ENCODE data around the gene CYP1A1.

CYP1A1 gene

DNA sequence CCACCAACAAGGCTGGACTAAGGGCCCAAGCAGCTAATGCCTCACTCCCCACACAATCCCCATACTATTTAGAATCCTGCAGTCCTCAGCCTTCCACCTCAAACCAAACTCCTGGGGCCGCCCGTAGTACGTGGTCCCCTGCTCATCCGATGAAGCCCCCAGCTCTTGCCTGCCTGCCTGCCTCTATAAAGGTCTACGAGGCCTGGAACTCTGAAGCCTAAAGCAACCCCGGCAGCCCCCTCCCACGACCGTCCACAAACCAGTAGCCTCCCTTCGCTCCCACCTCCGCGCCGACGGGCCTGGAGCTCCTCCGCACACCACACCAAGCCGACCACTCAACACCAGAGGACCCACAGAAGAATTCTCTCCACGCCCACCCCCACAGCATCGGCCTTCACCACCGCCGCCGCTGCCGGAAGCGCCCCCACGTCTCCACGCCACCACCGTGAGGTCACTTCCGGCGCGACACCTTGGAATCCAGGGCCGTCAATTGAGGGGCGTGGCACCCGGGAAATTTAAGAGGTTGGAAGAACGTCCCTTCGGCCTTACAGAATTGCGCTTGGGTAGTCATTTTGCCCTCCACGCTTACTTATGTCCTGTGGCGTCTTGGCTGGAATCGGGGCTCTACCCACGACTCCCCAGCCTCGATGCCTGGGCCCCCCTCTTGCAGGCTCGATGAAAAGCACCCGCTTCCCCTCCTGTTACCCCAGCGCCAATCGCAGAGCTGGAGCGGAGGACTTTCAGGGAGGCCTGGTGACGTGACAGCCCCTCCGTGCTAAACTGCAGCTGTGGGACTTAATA is 29.5 kb downstream of the CYP1A1 start, which contains the start of gene EDC3:
TSS of gene EDC3 (minus strand) at position 428 of the 801 bp plus-strand sequence. CDS start 20,900 bp downstream, outside the sequence.
- peak; percentile 69 to 73 for DNase-seq (ENCODE audit: low read depth in 2 of 2)

- no peak for DNase-seq (ENCODE audit: low read depth in 2 of 2)
Measured at GRCh38 chr15:74692327-74692726, 33.0 kb downstream of the CYP1A1 start.

- DNase-seq (ENCODE audit: low read depth in 2 of 2): no peak
Measured at GRCh38 chr15:74683758-74684157, 41.6 kb downstream of the CYP1A1 start.

- no peak for DNase-seq (ENCODE audit: low read depth in 2 of 2)
Measured at GRCh38 chr15:74682954-74683353, 42.4 kb downstream of the CYP1A1 start.

DNA sequence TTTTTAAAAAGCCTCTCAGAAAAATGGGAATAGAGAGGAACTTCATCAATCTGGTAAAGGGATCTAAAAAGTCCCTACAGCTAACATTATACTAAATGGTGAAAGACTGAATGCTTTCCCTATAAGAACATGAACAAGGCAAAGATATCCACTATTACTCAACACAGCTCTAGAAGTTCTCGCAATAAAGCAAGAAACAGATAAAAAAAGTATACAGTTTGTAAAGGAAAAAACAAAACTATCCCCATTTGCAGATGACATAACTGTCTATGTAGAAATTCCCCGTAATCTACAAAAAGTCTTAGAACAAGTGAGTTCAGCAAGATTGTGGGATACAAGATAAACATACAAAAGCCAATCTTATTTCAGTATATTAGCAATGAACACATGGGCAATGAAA is 44.9 kb downstream of the CYP1A1 start:
- no peak for DNase-seq (ENCODE audit: low read depth in 2 of 2)

DNA sequence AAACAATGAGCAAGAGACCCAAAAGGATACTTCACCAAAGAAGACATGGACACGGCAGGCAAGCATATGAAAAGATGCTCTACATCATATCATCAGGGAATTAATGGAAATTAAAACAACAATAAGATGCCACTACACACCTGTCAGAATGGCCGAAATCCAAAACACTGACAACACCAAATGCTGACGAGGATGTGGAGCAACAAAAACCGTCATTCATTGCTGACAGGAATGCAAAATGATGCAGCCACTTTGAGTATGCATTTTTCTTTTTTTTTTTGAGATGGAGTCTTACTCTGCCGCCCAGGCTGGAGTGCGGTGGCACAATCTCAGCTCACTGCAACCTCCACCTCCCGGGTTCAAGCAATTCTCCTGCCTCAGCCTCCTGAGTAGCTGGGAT is 48.5 kb downstream of the CYP1A1 start:
- no peak for DNase-seq (ENCODE audit: low read depth in 2 of 2)

DNA sequence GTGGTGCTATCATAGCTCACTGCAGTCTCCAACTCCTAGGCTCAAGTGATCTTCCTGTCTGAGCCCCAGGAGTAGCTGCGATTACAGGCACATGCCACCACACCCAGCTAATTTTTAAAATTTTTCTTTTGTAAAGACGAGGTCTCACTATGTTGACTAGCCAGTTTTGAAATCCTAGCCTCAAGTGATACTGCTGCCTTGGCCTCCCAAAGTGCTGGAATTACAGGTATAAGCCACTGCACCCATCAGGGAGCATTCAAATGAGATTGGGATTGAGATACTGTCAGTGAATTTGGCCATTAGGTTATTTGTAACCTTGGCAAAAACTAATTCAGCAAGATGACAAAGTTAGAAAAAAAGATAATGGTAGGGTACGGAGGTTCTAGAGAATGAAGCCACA is 51.2 kb downstream of the CYP1A1 start:
- no peak for DNase-seq (ENCODE audit: low read depth in 2 of 2)

GRCh38 chr15:74669627-74670026 is 55.7 kb downstream of the CYP1A1 start:
- no peak for DNase-seq (ENCODE audit: low read depth in 2 of 2)

Data from fibroblast of skin of left quadriceps (primary cell).